Retina (tissue), 1 donor: ENCODE data around the gene MICOS13.

Source experiments
- DNase-seq: peaks from one replicate; pipeline ENCODE4 v3.0.0-alpha.2; 2016

The MICOS13 gene

GRCh38 chr19:5687360-5688198 is 7.3 kb upstream of the MICOS13 start:
- no peak for DNase-seq

GRCh38 chr19:5686647-5687359 is 6.5 kb upstream of the MICOS13 start:
- DNase-seq, result peak; percentile 95

- DNase-seq, result no peak
Observed at GRCh38 chr19:5686326-5686646, 6.0 kb upstream of the MICOS13 start.

- DNase-seq, result no peak
Observed at GRCh38 chr19:5684694-5685430, 4.5 kb upstream of the MICOS13 start.

- DNase-seq, result no peak
Observed at GRCh38 chr19:5683177-5683886, 3.0 kb upstream of the MICOS13 start.

GRCh38 chr19:5682107-5682482 is 1.8 kb upstream of the MICOS13 start:
- DNase-seq, result no peak

- no peak for DNase-seq
Observed at GRCh38 chr19:5681391-5682106, 1.2 kb upstream of the MICOS13 start.

GRCh38 chr19:5680084-5680436 is 256 bp downstream of the MICOS13 start:
- no peak for DNase-seq

- DNase-seq, result no peak
Observed at GRCh38 chr19:5679289-5680083, 830 bp downstream of the MICOS13 start.

GRCh38 chr19:5678071-5678718 is 2.1 kb downstream of the MICOS13 start:
- no peak for DNase-seq

GRCh38 chr19:5677580-5677979 is 2.7 kb downstream of the MICOS13 start:
- no peak for DNase-seq

- DNase-seq, result no peak
Observed at GRCh38 chr19:5677136-5677535, 3.2 kb downstream of the MICOS13 start.

GRCh38 chr19:5676772-5677105 is 3.6 kb downstream of the MICOS13 start:
- no peak for DNase-seq

GRCh38 chr19:5676105-5676771 is 4.1 kb downstream of the MICOS13 start:
- DNase-seq, result no peak

GRCh38 chr19:5674714-5675113 is 5.6 kb downstream of the MICOS13 start:
- DNase-seq, result no peak

- no peak for DNase-seq
Observed at GRCh38 chr19:5673752-5674151, 6.6 kb downstream of the MICOS13 start.

GRCh38 chr19:5672708-5673459 is 7.4 kb downstream of the MICOS13 start:
- DNase-seq, result no peak

- DNase-seq, result no peak
Observed at GRCh38 chr19:5671600-5671999, 8.7 kb downstream of the MICOS13 start.

GRCh38 chr19:5669212-5669611 is 11.1 kb downstream of the MICOS13 start:
- DNase-seq, result no peak

- no peak for DNase-seq
Observed at GRCh38 chr19:5667751-5668271, 12.5 kb downstream of the MICOS13 start.
